Measurements from ENCODE around the gene KLHL29. TPM values are rescaled to one million over a fixed set of nuclear protein-coding genes. Genes with fewer than 3 reads are reported as not detected.
A peak's percentile ranks its signal among the peaks of the same experiment; 100 is the strongest.

Gene KLHL29
- total and polyA plus RNA-seq, 2 donors: 1.4 to 2.9 TPM

- no peak overlapping the region for H3K4me3 ChIP-seq (ENCODE audit: low read length in 2 of 2)
- no peak for DNase-seq (ENCODE audit: low read depth in 6 of 9, low spot score in 9 of 9)
- H3K9me3 ChIP-seq (ENCODE audit: control insufficient read depth in 2 of 2, insufficient read depth in 1 of 2, low read length in 1 of 2): no peaks in the 10 kb centered on the region
- peaks cover 15 to 26% of the 10 kb centered on the region in 2 donors for H3K27me3 ChIP-seq (ENCODE audit: control insufficient read depth in 2 of 2, insufficient read depth in 1 of 2, low read length in 1 of 2)
- no peak overlapping the region for H3K27ac ChIP-seq (ENCODE audit: low read depth in 1 of 2, low read length in 1 of 2)
- H3K36me3 ChIP-seq (ENCODE audit: control insufficient read depth in 2 of 2, insufficient read depth in 2 of 2, low read length in 1 of 2): no peaks in the 10 kb centered on the region
- 98% methylated on average over 2 of the region's 2 CpGs for WGBS
- peaks cover 5 to 6% of the 10 kb centered on the region in 2 donors for H3K4me1 ChIP-seq (ENCODE audit: control insufficient read depth in 2 of 2, insufficient read depth in 2 of 2, low read length in 2 of 2)
These were observed 6.5 kb upstream of the KLHL29 start for GRCh38 chr2:23378496-23378895.

DNA sequence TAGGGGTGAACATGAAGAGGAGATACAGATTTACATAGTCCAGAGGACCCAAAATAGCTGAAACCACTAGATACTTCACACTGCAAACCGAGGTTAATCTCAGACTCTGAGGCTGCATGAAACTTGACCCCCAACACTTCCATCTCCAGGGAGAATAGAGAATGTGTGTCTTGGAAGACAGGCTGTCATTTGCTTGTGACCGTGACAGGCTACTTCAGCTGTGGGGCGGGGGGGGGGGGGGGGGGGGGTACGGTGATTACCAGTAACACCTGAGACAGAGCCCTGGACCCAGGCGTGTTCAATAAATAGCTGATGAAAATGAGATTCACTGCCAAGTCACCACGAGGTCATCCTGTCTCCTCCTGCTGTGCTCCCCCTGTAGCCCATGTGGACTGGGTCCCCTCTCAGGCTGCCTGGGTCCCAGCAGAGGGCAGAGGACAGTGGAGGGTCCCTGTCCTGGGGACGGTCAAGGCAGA is 5.7 kb upstream of the KLHL29 start:
- Histone ChIP-seq H3K4me1 (ENCODE audit: control insufficient read depth in 2 of 2, insufficient read depth in 2 of 2, low read length in 2 of 2) (peaks cover 5 to 6% of the 10 kb centered on the region in 2 donors), H3K36me3 (ENCODE audit: control insufficient read depth in 2 of 2, insufficient read depth in 2 of 2, low read length in 1 of 2) (no peaks in the 10 kb centered on the region), H3K27ac (ENCODE audit: low read depth in 1 of 2, low read length in 1 of 2) (no peak overlapping the region), H3K9me3 (ENCODE audit: control insufficient read depth in 2 of 2, insufficient read depth in 1 of 2, low read length in 1 of 2) (no peaks in the 10 kb centered on the region), H3K27me3 (ENCODE audit: control insufficient read depth in 2 of 2, insufficient read depth in 1 of 2, low read length in 1 of 2) (peaks cover 23 to 34% of the 10 kb centered on the region in 2 donors), H3K4me3 (ENCODE audit: low read length in 2 of 2) (no peak overlapping the region)
- WGBS: 91% methylated on average over 7 of the region's 7 CpGs
- DNase-seq (ENCODE audit: low read depth in 6 of 9, low spot score in 9 of 9): no peak

DNA sequence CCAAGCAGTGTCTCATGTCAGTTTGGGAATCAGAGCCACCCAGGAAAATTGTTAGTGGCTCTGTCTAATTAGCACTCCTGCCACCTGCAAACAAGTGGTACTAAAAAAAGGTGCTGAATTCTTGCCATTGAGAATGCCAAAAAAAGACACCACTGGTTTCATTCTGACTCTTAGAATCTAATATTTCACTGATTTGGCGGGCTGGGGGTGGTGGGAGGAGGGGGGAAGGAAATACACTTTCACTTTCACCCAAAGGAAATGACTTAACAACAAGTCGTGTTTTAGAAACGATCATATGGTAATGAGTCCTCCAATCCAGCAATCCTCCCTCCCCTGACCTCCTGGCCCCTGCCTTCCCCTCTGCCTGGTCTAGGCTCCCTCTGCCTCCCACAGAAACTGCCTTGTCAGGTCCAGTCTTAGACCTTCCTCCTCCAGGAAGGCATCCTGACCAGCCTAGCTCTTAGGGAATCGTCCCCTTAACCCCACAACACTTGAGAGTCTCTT is 4.4 kb upstream of the KLHL29 start:
- Histone ChIP-seq H3K9me3 (ENCODE audit: control insufficient read depth in 2 of 2, insufficient read depth in 1 of 2, low read length in 1 of 2) (no peaks in the 10 kb centered on the region), H3K27me3 (ENCODE audit: control insufficient read depth in 2 of 2, insufficient read depth in 1 of 2, low read length in 1 of 2) (peaks cover 37 to 41% of the 10 kb centered on the region in 2 donors), H3K4me1 (ENCODE audit: control insufficient read depth in 2 of 2, insufficient read depth in 2 of 2, low read length in 2 of 2) (peaks cover 5 to 6% of the 10 kb centered on the region in 2 donors), H3K4me3 (ENCODE audit: low read length in 2 of 2) (no peak overlapping the region), H3K27ac (ENCODE audit: low read depth in 1 of 2, low read length in 1 of 2) (peak overlapping the region in 1 of 2 donors; percentile 32), H3K36me3 (ENCODE audit: control insufficient read depth in 2 of 2, insufficient read depth in 2 of 2, low read length in 1 of 2) (no peaks in the 10 kb centered on the region)
- WGBS: 21% methylated on average over 4 of the region's 4 CpGs
- DNase-seq (ENCODE audit: low read depth in 6 of 9, low spot score in 9 of 9): peak in 1 of 9 donors; percentile 41

DNA sequence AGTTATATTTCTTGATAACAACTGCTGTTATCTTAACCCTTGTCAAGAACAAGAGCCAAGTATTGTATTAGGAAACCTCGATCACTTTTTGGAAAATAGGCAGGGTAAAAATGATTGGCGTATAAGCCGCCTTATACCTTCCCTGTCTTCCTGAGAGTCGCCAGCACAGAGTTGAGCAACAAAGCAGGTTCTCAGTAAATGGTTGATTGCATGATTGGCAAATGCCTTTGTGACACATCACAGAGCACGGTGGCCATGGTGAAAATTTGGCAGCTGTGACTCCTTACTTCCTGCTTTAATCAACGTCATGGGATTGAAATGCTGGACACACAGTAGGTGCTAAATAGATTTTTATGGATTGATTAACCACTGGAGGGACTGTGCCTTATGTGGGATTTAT is 3.9 kb upstream of the KLHL29 start:
- Histone ChIP-seq H3K36me3 (ENCODE audit: control insufficient read depth in 2 of 2, insufficient read depth in 2 of 2, low read length in 1 of 2) (no peaks in the 10 kb centered on the region), H3K4me3 (ENCODE audit: low read length in 2 of 2) (no peak overlapping the region), H3K9me3 (ENCODE audit: control insufficient read depth in 2 of 2, insufficient read depth in 1 of 2, low read length in 1 of 2) (no peaks in the 10 kb centered on the region), H3K27me3 (ENCODE audit: control insufficient read depth in 2 of 2, insufficient read depth in 1 of 2, low read length in 1 of 2) (peaks cover 41 to 43% of the 10 kb centered on the region in 2 donors), H3K27ac (ENCODE audit: low read depth in 1 of 2, low read length in 1 of 2) (peak overlapping the region in 1 of 2 donors; percentile 32), H3K4me1 (ENCODE audit: control insufficient read depth in 2 of 2, insufficient read depth in 2 of 2, low read length in 2 of 2) (peaks cover 6 to 8% of the 10 kb centered on the region in 2 donors)
- DNase-seq (ENCODE audit: low read depth in 6 of 9, low spot score in 9 of 9): peak in 1 of 9 donors; percentile 25
- WGBS: 62% methylated on average over 6 of the region's 6 CpGs

- Histone ChIP-seq H3K9me3 (ENCODE audit: control insufficient read depth in 2 of 2, insufficient read depth in 1 of 2, low read length in 1 of 2) (no peaks in the 10 kb centered on the region), H3K27ac (ENCODE audit: low read depth in 1 of 2, low read length in 1 of 2) (no peak overlapping the region), H3K4me3 (ENCODE audit: low read length in 2 of 2) (no peak overlapping the region), H3K36me3 (ENCODE audit: control insufficient read depth in 2 of 2, insufficient read depth in 2 of 2, low read length in 1 of 2) (no peaks in the 10 kb centered on the region), H3K4me1 (ENCODE audit: control insufficient read depth in 2 of 2, insufficient read depth in 2 of 2, low read length in 2 of 2) (peaks cover 6 to 9% of the 10 kb centered on the region in 2 donors), H3K27me3 (ENCODE audit: control insufficient read depth in 2 of 2, insufficient read depth in 1 of 2, low read length in 1 of 2) (peaks cover 45 to 47% of the 10 kb centered on the region in 2 donors)
- DNase-seq (ENCODE audit: low read depth in 6 of 9, low spot score in 9 of 9): no peak
- WGBS: 52% methylated on average over 3 of the region's 3 CpGs
These were observed 3.5 kb upstream of the KLHL29 start for GRCh38 chr2:23381485-23381884.

DNA sequence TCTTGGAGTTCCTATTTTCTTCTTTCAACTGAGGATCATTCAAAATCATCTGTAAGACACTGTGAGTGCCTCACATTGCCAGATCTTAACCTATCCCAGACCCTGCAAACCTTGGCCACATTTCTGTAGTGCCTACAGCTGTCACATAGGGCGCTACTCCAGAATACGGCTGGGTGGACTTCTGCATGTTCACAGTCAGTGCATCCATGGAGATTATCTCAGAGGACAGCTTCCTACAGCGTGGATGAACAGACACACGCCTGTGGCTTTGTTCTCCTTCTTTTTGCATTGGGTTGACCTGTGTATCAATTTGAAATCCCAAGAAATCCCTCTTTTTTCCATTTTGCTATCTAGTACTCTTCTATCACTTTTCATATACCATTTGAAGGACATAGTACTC is 1.9 kb upstream of the KLHL29 start:
- 85% methylated on average over 4 of the region's 4 CpGs for WGBS
- peaks cover 60% of the 10 kb centered on the region in 2 donors for H3K27me3 ChIP-seq (ENCODE audit: control insufficient read depth in 2 of 2, insufficient read depth in 1 of 2, low read length in 1 of 2)

GRCh38 chr2:23385351-23385747 is 370 bp downstream of the KLHL29 start:
- WGBS: 1% methylated on average over 50 of the region's 52 CpGs
- H3K27ac ChIP-seq (ENCODE audit: low read depth in 1 of 2, low read length in 1 of 2): peak overlapping the region in 1 of 2 donors; percentile 31
- H3K27me3 ChIP-seq (ENCODE audit: control insufficient read depth in 2 of 2, insufficient read depth in 1 of 2, low read length in 1 of 2): peaks cover 79 to 81% of the 10 kb centered on the region in 2 donors
- H3K4me1 ChIP-seq (ENCODE audit: control insufficient read depth in 2 of 2, insufficient read depth in 2 of 2, low read length in 2 of 2): peaks cover 6 to 13% of the 10 kb centered on the region in 2 donors
- peak overlapping the region in 1 of 2 donors; percentile 62 for H3K4me3 ChIP-seq (ENCODE audit: low read length in 2 of 2)
- DNase-seq (ENCODE audit: low read depth in 6 of 9, low spot score in 9 of 9): no peak
- H3K36me3 ChIP-seq (ENCODE audit: control insufficient read depth in 2 of 2, insufficient read depth in 2 of 2, low read length in 1 of 2): no peaks in the 10 kb centered on the region
- no peaks in the 10 kb centered on the region for H3K9me3 ChIP-seq (ENCODE audit: control insufficient read depth in 2 of 2, insufficient read depth in 1 of 2, low read length in 1 of 2)

More for the DNA sequence above, 1.9 kb upstream of the KLHL29 start:
- no peak overlapping the region for H3K27ac ChIP-seq (ENCODE audit: low read depth in 1 of 2, low read length in 1 of 2)
- H3K4me3 ChIP-seq (ENCODE audit: low read length in 2 of 2): no peak overlapping the region
- DNase-seq (ENCODE audit: low read depth in 6 of 9, low spot score in 9 of 9): no peak
- peaks cover 6 to 13% of the 10 kb centered on the region in 2 donors for H3K4me1 ChIP-seq (ENCODE audit: control insufficient read depth in 2 of 2, insufficient read depth in 2 of 2, low read length in 2 of 2)
- H3K9me3 ChIP-seq (ENCODE audit: control insufficient read depth in 2 of 2, insufficient read depth in 1 of 2, low read length in 1 of 2): no peaks in the 10 kb centered on the region
- no peaks in the 10 kb centered on the region for H3K36me3 ChIP-seq (ENCODE audit: control insufficient read depth in 2 of 2, insufficient read depth in 2 of 2, low read length in 1 of 2)

DNA sequence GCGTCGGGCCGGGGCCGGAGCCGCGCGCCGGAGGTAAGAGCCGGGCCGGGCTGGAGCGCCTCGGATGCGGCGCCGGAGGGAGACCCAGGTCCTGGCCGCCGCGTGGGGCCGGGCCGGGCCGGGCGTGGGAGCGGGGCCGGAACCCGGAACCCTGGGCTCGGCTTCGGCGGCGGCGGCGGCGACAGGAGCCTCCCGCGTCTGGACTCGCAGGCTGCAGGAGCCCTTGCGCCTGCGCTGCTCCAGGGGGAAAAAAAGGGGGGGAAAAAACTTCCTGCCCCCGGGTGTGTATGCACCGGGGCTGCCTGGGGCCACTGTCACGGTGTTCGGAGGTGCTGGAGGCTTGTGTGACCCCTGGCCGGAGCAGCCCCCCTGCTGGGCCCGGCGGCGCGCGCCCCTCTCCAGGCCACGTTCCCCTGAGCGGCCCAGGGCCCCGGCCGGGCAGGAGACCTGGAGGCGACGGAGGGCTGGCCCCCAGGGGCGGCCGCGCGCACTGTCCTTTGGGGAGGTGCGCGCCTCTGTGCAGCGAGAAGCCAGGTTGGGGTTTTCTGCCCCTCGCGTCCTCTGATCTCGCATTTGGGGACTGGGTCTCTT is 864 bp downstream of the KLHL29 start:
- WGBS: 3% methylated on average over 63 of the region's 63 CpGs
- Histone ChIP-seq H3K4me1 (ENCODE audit: control insufficient read depth in 2 of 2, insufficient read depth in 2 of 2, low read length in 2 of 2) (peaks cover under 1 to 11% of the 10 kb centered on the region in 2 donors), H3K27ac (ENCODE audit: low read depth in 1 of 2, low read length in 1 of 2) (peak overlapping the region in 1 of 2 donors; percentile 18), H3K9me3 (ENCODE audit: control insufficient read depth in 2 of 2, insufficient read depth in 1 of 2, low read length in 1 of 2) (no peaks in the 10 kb centered on the region), H3K4me3 (ENCODE audit: low read length in 2 of 2) (peak overlapping the region; percentile 24 to 62), H3K36me3 (ENCODE audit: control insufficient read depth in 2 of 2, insufficient read depth in 2 of 2, low read length in 1 of 2) (no peaks in the 10 kb centered on the region), H3K27me3 (ENCODE audit: control insufficient read depth in 2 of 2, insufficient read depth in 1 of 2, low read length in 1 of 2) (peaks cover 79 to 84% of the 10 kb centered on the region in 2 donors)
- DNase-seq (ENCODE audit: low read depth in 6 of 9, low spot score in 9 of 9): no peak

GRCh38 chr2:23386339-23387220 is 1.6 kb downstream of the KLHL29 start:
- H3K27ac ChIP-seq (ENCODE audit: low read depth in 1 of 2, low read length in 1 of 2): no peak overlapping the region
- H3K27me3 ChIP-seq (ENCODE audit: control insufficient read depth in 2 of 2, insufficient read depth in 1 of 2, low read length in 1 of 2): peaks cover 83 to 89% of the 10 kb centered on the region in 2 donors
- peaks cover 0 to 8% of the 10 kb centered on the region in 2 donors for H3K4me1 ChIP-seq (ENCODE audit: control insufficient read depth in 2 of 2, insufficient read depth in 2 of 2, low read length in 2 of 2)
- H3K9me3 ChIP-seq (ENCODE audit: control insufficient read depth in 2 of 2, insufficient read depth in 1 of 2, low read length in 1 of 2): no peaks in the 10 kb centered on the region
- peak overlapping the region; percentile 24 to 62 for H3K4me3 ChIP-seq (ENCODE audit: low read length in 2 of 2)
- H3K36me3 ChIP-seq (ENCODE audit: control insufficient read depth in 2 of 2, insufficient read depth in 2 of 2, low read length in 1 of 2): no peaks in the 10 kb centered on the region
- no peak for DNase-seq (ENCODE audit: low read depth in 6 of 9, low spot score in 9 of 9)
- WGBS: 2% methylated on average over 91 of the region's 91 CpGs

All from thymus (tissue), 11 donors.